H1 (cell line): Measurements from ENCODE around the gene CDADC1. TPM values are rescaled to one million over a fixed set of nuclear protein-coding genes. Genes with fewer than 3 reads are reported as not detected.

Experiments
- CTCF ChIA-PET: fragments of 300-600 bp; sonication (Branson Sonifier 250); formaldehyde crosslinking; loops from one replicate; lab custom pipeline; 2021; ENCODE audit not compliant: partially characterized antibody; lab: Charles Lee
- POLR2A ChIA-PET: fragments of 300-600 bp; sonication (Branson Sonifier 250); formaldehyde crosslinking; loops from one replicate; lab custom pipeline; 2021; ENCODE audit warnings: inconsistent platforms; ENCODE audit not compliant: partially characterized antibody; lab: Charles Lee
- DNase-seq, 2 experiments: peaks; one replicate each; pipeline versions ENCODE4 v3.0.0 to v3.0.0-alpha.2; 2010 to 2022; ENCODE audit warnings: low spot score in 2 of 2, low read depth in 1 of 2, mixed read lengths in 1 of 2
- FAIRE-seq: peaks from 2 replicates; lab custom pipeline; 2011; peaks lifted over from hg19 to GRCh38; lab: Jason Lieb, UNC
- H2AFZ ChIP-seq: 2 replicates; pipeline ENCODE4 v1.8.1; 2012; ENCODE audit warnings: low read length, inconsistent platforms
- H2AK5ac ChIP-seq: 2 replicates; pipeline ENCODE4 v1.6.1; 2013; ENCODE audit warnings: low read depth, low read length
- H2BK120ac ChIP-seq: replicated peaks from 2 replicates; pipeline ENCODE3; 2013; ENCODE audit warnings: low read depth, low read length, inconsistent platforms
- H2BK12ac ChIP-seq: 2 replicates; pipeline ENCODE4 v1.6.1; 2013; ENCODE audit warnings: low read depth, low read length
- H2BK15ac ChIP-seq: 2 replicates; pipeline ENCODE4 v1.6.1; 2013; ENCODE audit warnings: low read length
- H2BK20ac ChIP-seq: 2 replicates; pipeline ENCODE4 v1.6.1; 2013; ENCODE audit warnings: low read length
- H2BK5ac ChIP-seq: 2 replicates; pipeline ENCODE4 v1.6.1; 2013; ENCODE audit warnings: low read depth, low read length
- H3K14ac ChIP-seq: 2 replicates; pipeline ENCODE4 v1.6.1; 2013; ENCODE audit warnings: inconsistent platforms; ENCODE audit not compliant: insufficient read length
- H3K18ac ChIP-seq: 2 replicates; pipeline ENCODE4 v1.6.1; 2013; ENCODE audit warnings: low read length; ENCODE audit errors: extremely low read depth
- H3K23ac ChIP-seq: 2 replicates; pipeline ENCODE4 v1.6.1; 2013; ENCODE audit warnings: inconsistent platforms; ENCODE audit not compliant: insufficient read length
- H3K23me2 ChIP-seq: 2 replicates; pipeline ENCODE4 v1.6.1; 2013; ENCODE audit warnings: low read depth, low read length
- H3K27ac ChIP-seq: 2 replicates; pipeline ENCODE4 v1.6.1; 2011; ENCODE audit warnings: low read depth, low read length, inconsistent platforms
- H3K27me3 ChIP-seq, 4 experiments: replicated peaks in 1 of 4; 1 replicate in 1 of 4; 2 replicates in 3 of 4; pipeline versions ENCODE4 v1.6.1 to v1.8.1; 2011 to 2013; ENCODE audit warnings: low read length in 3 of 4, mild to moderate bottlenecking in 3 of 4, inconsistent platforms in 2 of 4, mixed read lengths in 2 of 4, moderate library complexity in 1 of 4; ENCODE audit not compliant: control insufficient read depth in 3 of 4, insufficient read depth in 3 of 4; ENCODE audit errors: extremely low read depth in 1 of 4
- H3K36me3 ChIP-seq, 4 experiments: 2 replicates each; pipeline versions ENCODE4 v1.6.1 to v1.8.1; 2011 to 2013; ENCODE audit warnings: mild to moderate bottlenecking in 4 of 4, low read length in 3 of 4, moderate library complexity in 2 of 4, control low read depth in 1 of 4, inconsistent platforms in 1 of 4; ENCODE audit not compliant: insufficient read depth in 4 of 4, control insufficient read depth in 2 of 4
- H3K4ac ChIP-seq: replicated peaks from 2 replicates; pipeline ENCODE3; 2013; ENCODE audit warnings: low read length, low read depth, mixed read lengths, inconsistent platforms; ENCODE audit not compliant: insufficient read length
- H3K4me1 ChIP-seq, 4 experiments: replicated peaks in 1 of 4; 1 replicate in 1 of 4; 2 replicates in 3 of 4; pipeline versions ENCODE4 v1.6.1 to v1.8.1; 2011 to 2013; ENCODE audit warnings: low read length in 3 of 4, inconsistent platforms in 2 of 4, mixed read lengths in 1 of 4; ENCODE audit not compliant: insufficient read depth in 4 of 4, control insufficient read depth in 3 of 4
- H3K4me2 ChIP-seq, 2 experiments: 2 replicates each; pipeline versions ENCODE4 v1.6.1 to v1.8.1; 2011 to 2013; ENCODE audit warnings: low read depth in 2 of 2, low read length in 2 of 2, control low read depth in 1 of 2, inconsistent platforms in 1 of 2, mild to moderate bottlenecking in 1 of 2; ENCODE audit not compliant: insufficient read depth in 1 of 2
- H3K4me3 ChIP-seq, 4 experiments: fragments of 200-600, 300-600 bp in 1 of 4; sonication (generic), shearing (Covaris generic), sonication (Bioruptor Twin) in 1 of 4; 2 replicates each; pipeline versions ENCODE4 v1.5.1 to v1.8.1; 2011 to 2016; ENCODE audit warnings: low read length in 4 of 4, low read depth in 3 of 4, control low read depth in 2 of 4, inconsistent platforms in 2 of 4, mild to moderate bottlenecking in 2 of 4, mixed read lengths in 1 of 4, moderate library complexity in 1 of 4; ENCODE audit not compliant: insufficient read depth in 2 of 4; ENCODE audit errors: extremely low read depth in 1 of 4
- H3K56ac ChIP-seq: replicated peaks from 2 replicates; pipeline ENCODE3; 2013; ENCODE audit warnings: low read depth, mild to moderate bottlenecking, mixed read lengths, low read length, inconsistent platforms; ENCODE audit not compliant: insufficient read length
- H3K79me1 ChIP-seq: 2 replicates; pipeline ENCODE4 v1.6.1; 2013; ENCODE audit warnings: low read depth, low read length, control low read depth
- H3K79me2 ChIP-seq, 2 experiments: 2 replicates each; pipeline versions ENCODE4 v1.6.1 to v1.8.1; 2012 to 2013; ENCODE audit warnings: low read length in 2 of 2, mild to moderate bottlenecking in 2 of 2, inconsistent platforms in 1 of 2; ENCODE audit not compliant: insufficient read depth in 2 of 2, control insufficient read depth in 1 of 2
- H3K9ac ChIP-seq, 4 experiments: replicated peaks in 1 of 4; 1 replicate in 1 of 4; 2 replicates in 3 of 4; pipeline versions ENCODE4 v1.6.1 to v1.8.1; 2011 to 2013; ENCODE audit warnings: low read depth in 3 of 4, low read length in 3 of 4, control low read depth in 2 of 4, mild to moderate bottlenecking in 2 of 4, moderate library complexity in 2 of 4, inconsistent platforms in 1 of 4; ENCODE audit errors: extremely low read depth in 1 of 4
- H3K9me3 ChIP-seq, 2 experiments: 2 replicates each; pipeline versions ENCODE4 v1.6.1 to v1.8.1; 2012 to 2013; ENCODE audit warnings: mild to moderate bottlenecking in 2 of 2, moderate library complexity in 2 of 2, control low read depth in 1 of 2, inconsistent platforms in 1 of 2, low read depth in 1 of 2, low read length in 1 of 2, mixed read lengths in 1 of 2; ENCODE audit not compliant: insufficient read depth in 2 of 2
- H4K20me1 ChIP-seq, 2 experiments: replicated peaks in 1 of 2; 2 replicates each; pipeline versions ENCODE3 to v1.8.1; 2011 to 2013; ENCODE audit warnings: inconsistent platforms in 2 of 2, low read length in 2 of 2, mild to moderate bottlenecking in 1 of 2; ENCODE audit not compliant: insufficient read depth in 2 of 2, control insufficient read depth in 1 of 2
- H4K5ac ChIP-seq: 2 replicates; pipeline ENCODE4 v1.6.1; 2013; ENCODE audit warnings: low read length, low read depth, mixed read lengths, inconsistent platforms; ENCODE audit not compliant: insufficient read length
- H4K8ac ChIP-seq: 2 replicates; pipeline ENCODE4 v1.8.0; 2013; ENCODE audit warnings: mild to moderate bottlenecking, moderate library complexity, low read length, inconsistent platforms; ENCODE audit not compliant: insufficient read depth; ENCODE audit errors: extremely low read depth
- H4K91ac ChIP-seq: replicated peaks from 2 replicates; pipeline ENCODE3; 2013; ENCODE audit warnings: low read length, mixed read lengths, inconsistent platforms; ENCODE audit not compliant: insufficient read length
- JUND ChIP-seq: IDR thresholded peaks from 2 replicates; pipeline ENCODE4 v1.6.1; 2011; ENCODE audit warnings: mild to moderate bottlenecking, improper control_type of control experiment, low read length
- KDM5A ChIP-seq: fragments of 200-600 bp; IDR thresholded peaks from 2 replicates; pipeline ENCODE4 v1.7.1; 2012; ENCODE audit warnings: mild to moderate bottlenecking, low read length, inconsistent platforms, mixed read lengths
- NRF1 ChIP-seq: IDR thresholded peaks from 2 replicates; pipeline ENCODE4 v1.6.1; 2011; ENCODE audit warnings: mild to moderate bottlenecking, low read depth, low read length, improper control_type of control experiment
- PHF8 ChIP-seq: fragments of 200-600 bp; sonication (generic); conservative IDR thresholded peaks from 2 replicates; pipeline ENCODE4 v1.7.1; 2012; ENCODE audit warnings: low read depth, mild to moderate bottlenecking, inconsistent platforms, low read length, moderate library complexity
- WGBS, 2 experiments: shearing (Covaris generic) in 1 of 2; methylation state at CpG; one replicate each; pipeline versions ENCODE4 v1.1.6 to v1.1.7; 2013 to 2015; ENCODE audit warnings: low lambda C conversion rate in 2 of 2, mixed read lengths in 2 of 2, inconsistent platforms in 1 of 2, low coverage in 1 of 2, missing lambda C conversion rate in 1 of 2; ENCODE audit not compliant: insufficient replicate concordance in 2 of 2, insufficient coverage in 1 of 2, insufficient read length in 1 of 2; ENCODE audit errors: extremely low coverage in 1 of 2, missing lambda C conversion rate in 1 of 2; 5-methylcytosine and 5-hydroxymethylcytosine counted together
- polyA plus RNA-seq, 7 experiments: library from polyadenylated mRNA; depleted of rRNA in 3 of 7; stranded (reverse) in 5 of 7; unstranded in 2 of 7; fragments of >200 nt in 5 of 7; fragments of 200-250 nt in 2 of 7; gene quantifications; 1 replicate in 5 of 7; 2 replicates in 1 of 7; 4 replicates in 1 of 7; pipeline versions ENCODE4 v1.2.1 to v1.2.3, GENCODE V29; 2011 to 2013; ENCODE audit warnings: missing spikeins in 2 of 7, mixed read lengths in 2 of 7
- total RNA-seq: library from RNA; stranded (reverse); fragmentation: NEBNext Ultra II Directional; extraction: Animal tissue kit (Norgen Biotek cat#: 25700); gene quantifications from 2 replicates; pipeline ENCODE4 v1.2.1, GENCODE V29; 2021

The CDADC1 gene
- total and polyA plus RNA-seq, 2 of the 8 experiments (the other 6 are each of a cell fraction or from before 2014, with no cell fraction given): 0.98 to 2.7 TPM

GRCh38 chr13:49259586-49259985, 11.9 kb downstream of the CDADC1 start:
- Histone ChIP-seq H3K23me2 (no peaks in the 10 kb centered on the region), H4K20me1 (no peaks in the 10 kb centered on the region), H3K79me1 (no peaks in the 10 kb centered on the region), H3K18ac (no peak overlapping the region), H3K9me3 (no peaks in the 10 kb centered on the region), H3K23ac (no peak overlapping the region), H3K9ac (no peak overlapping the region), H3K27ac (no peak overlapping the region), H3K56ac (no peak overlapping the region), H2BK15ac (no peak overlapping the region), H2BK12ac (no peak overlapping the region), H2AFZ (no peak overlapping the region), H2AK5ac (no peak overlapping the region), H2BK20ac (no peak overlapping the region), H3K27me3 (no peaks in the 10 kb centered on the region), H3K36me3 (peaks cover 0 to 8% (median 0%) of the 10 kb centered on the region in 4 experiments; a peak in 2 of 8 replicates), H4K8ac (no peak overlapping the region), H3K4me3 (no peak overlapping the region), H3K14ac (no peak overlapping the region), H4K91ac (no peak overlapping the region), H2BK5ac (no peak overlapping the region), H3K4ac (no peak overlapping the region), H4K5ac (no peak overlapping the region), H3K4me1 (0 out of 7 replicates have a peak, but pooled peaks cover 0 to 3% (median 0%) of the 10 kb centered on the region in 4 experiments), H2BK120ac (no peak overlapping the region), H3K4me2 (no peak overlapping the region), H3K79me2 (no peaks in the 10 kb centered on the region)
- ChIA-PET POLR2A (no interaction called here), CTCF (interaction anchor here (1.6 kb wide), 1 partner anchor 11 kb away, joined by 8 read pairs; the partner anchor contains the start of gene CDADC1)
- no peak for FAIRE-seq
- no peak for DNase-seq
- 92% methylated on average over 6 of the region's 6 CpGs; no CpG with 5 or more reads in 1 of the 2 experiments for WGBS, 2 experiments
- TF ChIP-seq KDM5A (no peak), NRF1 (no peak), PHF8 (no peak), JUND (no peak)
